ENCODE results near the gene UGP2. TPM values are rescaled to one million over a fixed set of nuclear protein-coding genes. Genes with fewer than 3 reads are reported as not detected.

Gene UGP2
- total and polyA plus RNA-seq, 2 of the 8 experiments (the other 6 are each of a cell fraction or from before 2014, with no cell fraction given): 278 to 956 TPM

DNA sequence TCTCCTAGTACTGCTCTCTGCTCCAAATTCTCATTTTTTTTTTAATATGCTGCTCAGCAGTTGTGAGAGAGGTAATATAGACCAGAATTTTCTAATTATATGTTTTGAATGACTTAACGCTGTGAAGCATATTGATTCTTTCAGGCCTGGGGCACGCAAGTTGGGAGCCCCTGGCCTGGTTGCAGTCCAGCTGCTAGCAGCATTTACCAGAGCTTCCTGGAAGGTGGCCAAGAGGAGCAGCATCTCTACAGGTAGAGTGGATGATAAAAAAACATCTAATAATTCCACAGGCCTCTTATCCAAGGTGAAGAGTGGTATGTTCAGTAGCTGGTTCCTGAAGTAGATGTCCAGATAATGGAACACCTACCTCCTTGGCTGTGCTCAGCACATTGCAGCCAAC, 7.3 kb upstream of the UGP2 start:
- DNase-seq (ENCODE audit: low read depth in 1 of 2, low spot score in 2 of 2): no peak
- ChIA-PET CTCF (ENCODE audit: partially characterized antibody) (interaction anchor here (1.0 kb wide), 1 partner anchor 12 kb away, joined by 3 read pairs; no protein-coding TSS in a partner anchor), POLR2A (ENCODE audit: partially characterized antibody) (interaction anchor here (1.2 to 4.5 kb wide), 5 partner anchors 9 to 246 kb away, joined by 3 to 45 read pairs (median 4); partner anchors contain the start of genes MDH1 and UGP2)
- Histone ChIP-seq H4K91ac (replicated peaks; ENCODE audit: insufficient read length, low read length) (no peak overlapping the region), H3K9me3 (ENCODE audit: insufficient read depth in 2 of 2, low read depth in 1 of 2, low read length in 1 of 2) (no peaks in the 10 kb centered on the region), H2AFZ (ENCODE audit: low read length) (no peak overlapping the region), H2AK5ac (ENCODE audit: low read depth, low read length) (no peak overlapping the region), H3K36me3 (ENCODE audit: control insufficient read depth in 2 of 4, insufficient read depth in 4 of 4, low read length in 3 of 4) (no peaks in the 10 kb centered on the region), H3K79me1 (ENCODE audit: low read depth, low read length) (no peaks in the 10 kb centered on the region), H4K8ac (ENCODE audit: extremely low read depth, insufficient read depth, low read length) (no peak overlapping the region), H3K23me2 (ENCODE audit: low read depth, low read length) (no peaks in the 10 kb centered on the region), H3K79me2 (ENCODE audit: control insufficient read depth in 1 of 2, insufficient read depth in 2 of 2, low read length in 2 of 2) (peaks cover 0 to 14% of the 10 kb centered on the region in 2 experiments; a peak in 2 of 4 replicates), H2BK12ac (ENCODE audit: low read depth, low read length) (no peak overlapping the region), H2BK120ac (replicated peaks; ENCODE audit: low read depth, low read length) (no peak overlapping the region), H3K23ac (ENCODE audit: insufficient read length) (no peak overlapping the region), H3K18ac (ENCODE audit: extremely low read depth, low read length) (no peak overlapping the region), H3K4ac (replicated peaks; ENCODE audit: insufficient read length, low read depth, low read length) (no peak overlapping the region), H3K27me3 (replicated peaks in 1 of 4; ENCODE audit: control insufficient read depth in 3 of 4, extremely low read depth in 1 of 4, insufficient read depth in 3 of 4, low read length in 3 of 4) (no peaks in the 10 kb centered on the region), H3K9ac (replicated peaks in 1 of 4; ENCODE audit: extremely low read depth in 1 of 4, low read depth in 3 of 4, low read length in 3 of 4) (no peak overlapping the region), H3K27ac (ENCODE audit: low read depth, low read length) (no peak overlapping the region), H3K56ac (replicated peaks; ENCODE audit: insufficient read length, low read depth, low read length) (no peak overlapping the region), H3K14ac (ENCODE audit: insufficient read length) (no peak overlapping the region), H2BK5ac (ENCODE audit: low read depth, low read length) (no peak overlapping the region), H4K5ac (ENCODE audit: insufficient read length, low read depth, low read length) (no peak overlapping the region), H2BK20ac (ENCODE audit: low read length) (peak overlapping the region; percentile 66; the same call in 1 of the 2 replicates), H3K4me2 (ENCODE audit: insufficient read depth in 1 of 2, low read depth in 2 of 2, low read length in 2 of 2) (no peak overlapping the region), H2BK15ac (ENCODE audit: low read length) (no peak overlapping the region), H3K4me1 (replicated peaks in 1 of 4; ENCODE audit: control insufficient read depth in 3 of 4, insufficient read depth in 4 of 4, low read length in 3 of 4) (peaks cover 0 to 6% (median 0%) of the 10 kb centered on the region in 4 experiments; a peak in 1 of 7 replicates), H4K20me1 (replicated peaks in 1 of 2; ENCODE audit: control insufficient read depth in 1 of 2, insufficient read depth in 2 of 2, low read length in 2 of 2) (no peaks in the 10 kb centered on the region), H3K4me3 (ENCODE audit: extremely low read depth in 1 of 4, insufficient read depth in 2 of 4, low read depth in 3 of 4, low read length in 4 of 4) (no peak overlapping the region)
- TF ChIP-seq SP4 (IDR thresholded peaks at IDR 0.05; ENCODE audit: low read length) (no peak), ASH2L (IDR thresholded peaks at IDR 0.05; ENCODE audit: low read length) (no peak), POLR2AphosphoS5 (IDR thresholded peaks at IDR 0.05; ENCODE audit: low read depth, low read length) (no peak), JUN (IDR thresholded peaks at IDR 0.05; ENCODE audit: low read depth, low read length) (no peak), TBP (IDR thresholded peaks at IDR 0.05; ENCODE audit: low read depth, low read length) (no peak), CHD1 (IDR thresholded peaks at IDR 0.05; ENCODE audit: low read depth, low read length) (no peak), PHF8 (conservative IDR thresholded peaks at IDR 0.05; ENCODE audit: low read depth, low read length) (no peak), SP1 (IDR thresholded peaks at IDR 0.05; ENCODE audit: low read depth, low read length) (no peak), KDM4A (IDR thresholded peaks at IDR 0.05; ENCODE audit: low read depth, low read length, severe bottlenecking) (no peak)
- TF ChIP-seq, protein P1, sequence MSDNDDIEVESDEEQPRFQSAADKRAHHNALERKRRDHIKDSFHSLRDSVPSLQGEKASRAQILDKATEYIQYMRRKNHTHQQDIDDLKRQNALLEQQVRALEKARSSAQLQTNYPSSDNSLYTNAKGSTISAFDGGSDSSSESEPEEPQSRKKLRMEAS (IDR thresholded peaks at IDR 0.05): no peak
- WGBS, 2 experiments (ENCODE audit: extremely low coverage in 1 of 2, insufficient coverage in 1 of 2, insufficient read length in 1 of 2, insufficient replicate concordance in 2 of 2, low coverage in 1 of 2, low lambda C conversion rate in 2 of 2, missing lambda C conversion rate in 1 of 2): 96% methylated on average over 2 of the region's 2 CpGs; no CpG with 5 or more reads in 1 of the 2 experiments
- no peak for FAIRE-seq

Data from H1 (cell line).